Tibial nerve (tissue), 4 donors: ENCODE data around the gene ARL8A.

Experiments used
- CTCF ChIP-seq, 5 experiments: fragments of 200-600 bp in 3 of 5; fragments of 450-650 bp in 2 of 5; sonication (generic) in 3 of 5; IDR thresholded peaks; one replicate each; pipeline ENCODE4 v1.5.1; 2016 to 2019; ENCODE audit warnings: antibody characterized with exemption in 5 of 5, mild to moderate bottlenecking in 3 of 5, moderate library complexity in 2 of 5
- EP300 ChIP-seq, 2 donors: sonication (generic); formaldehyde crosslinking; IDR thresholded peaks; one replicate each; pipeline ENCODE4 v1.6.1; 2017; ENCODE audit warnings: antibody characterized with exemption in 2 of 2, mild to moderate bottlenecking in 1 of 2
- POLR2A ChIP-seq, 2 donors: fragments of 450-650 bp; IDR thresholded peaks; one replicate each; pipeline ENCODE4 v1.6.1; 2017; ENCODE audit warnings: antibody characterized with exemption in 2 of 2, mild to moderate bottlenecking in 2 of 2, moderate library complexity in 2 of 2

GRCh38 chr1:202150602-202151001 is 6.1 kb upstream of the ARL8A start:
- TF ChIP-seq CTCF (IDR thresholded peaks at IDR 0.05) (no peak), POLR2A (IDR thresholded peaks at IDR 0.05) (no peak), EP300 (IDR thresholded peaks at IDR 0.05) (no peak)
